Right hindlimb (tissue), 1 donor: ENCODE results near the gene TMEM106C.

ENCODE experiments used
- DNase-seq: peaks from one replicate; pipeline ENCODE4 v3.0.0-alpha.2; 2018

The TMEM106C gene

DNA sequence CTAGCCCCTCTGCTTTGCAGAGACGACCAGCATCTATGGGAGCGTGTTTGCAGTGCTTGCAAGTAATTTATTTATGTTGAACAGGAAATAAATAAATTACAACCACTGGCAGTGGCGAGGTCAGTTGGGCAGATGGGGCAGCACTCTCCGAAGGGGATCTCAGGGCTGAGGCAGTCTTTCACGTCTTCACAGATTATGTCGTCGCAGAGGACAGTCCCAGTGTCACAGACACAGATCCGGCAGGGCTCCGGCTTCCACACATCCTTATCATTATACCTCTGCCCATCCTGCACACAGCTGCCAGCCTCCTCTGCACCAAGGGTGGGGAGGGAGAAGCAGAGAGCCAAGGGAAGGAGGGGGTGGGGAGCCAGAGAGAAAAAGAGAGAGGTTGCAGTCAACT is 36.4 kb downstream of the TMEM106C start:
- DNase-seq: no peak

DNA sequence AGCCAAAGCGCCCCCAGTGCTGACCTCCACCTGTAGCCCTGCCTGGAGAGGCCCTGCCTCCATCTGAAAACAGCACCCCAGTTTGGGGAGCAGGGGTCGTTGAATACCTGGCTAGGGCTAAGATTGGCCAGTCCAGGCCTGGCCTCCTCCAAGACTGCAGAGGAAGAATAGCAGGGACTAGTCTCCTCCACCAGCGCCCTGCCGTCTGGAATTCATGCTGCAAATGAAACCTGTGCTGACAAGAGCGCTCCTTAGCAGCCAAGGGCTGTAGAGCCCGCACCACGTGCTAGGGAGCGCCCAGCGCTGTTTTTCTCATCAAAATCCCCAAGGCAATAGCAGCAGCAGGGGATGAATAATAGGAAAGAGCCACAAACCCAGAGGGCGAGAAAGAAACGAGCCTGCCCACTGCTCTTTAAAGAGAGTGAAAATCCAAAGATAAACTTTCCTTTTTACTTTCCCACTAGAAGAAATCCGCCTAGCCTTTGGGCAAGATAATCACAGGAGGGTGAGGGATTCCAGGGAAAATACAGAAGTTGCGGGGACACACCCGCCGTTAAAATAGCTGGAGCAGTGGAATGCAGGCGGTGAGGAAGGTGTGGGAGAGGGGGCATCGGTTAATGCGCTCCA is 37.6 kb downstream of the TMEM106C start:
- DNase-seq: peak; percentile 63

DNA sequence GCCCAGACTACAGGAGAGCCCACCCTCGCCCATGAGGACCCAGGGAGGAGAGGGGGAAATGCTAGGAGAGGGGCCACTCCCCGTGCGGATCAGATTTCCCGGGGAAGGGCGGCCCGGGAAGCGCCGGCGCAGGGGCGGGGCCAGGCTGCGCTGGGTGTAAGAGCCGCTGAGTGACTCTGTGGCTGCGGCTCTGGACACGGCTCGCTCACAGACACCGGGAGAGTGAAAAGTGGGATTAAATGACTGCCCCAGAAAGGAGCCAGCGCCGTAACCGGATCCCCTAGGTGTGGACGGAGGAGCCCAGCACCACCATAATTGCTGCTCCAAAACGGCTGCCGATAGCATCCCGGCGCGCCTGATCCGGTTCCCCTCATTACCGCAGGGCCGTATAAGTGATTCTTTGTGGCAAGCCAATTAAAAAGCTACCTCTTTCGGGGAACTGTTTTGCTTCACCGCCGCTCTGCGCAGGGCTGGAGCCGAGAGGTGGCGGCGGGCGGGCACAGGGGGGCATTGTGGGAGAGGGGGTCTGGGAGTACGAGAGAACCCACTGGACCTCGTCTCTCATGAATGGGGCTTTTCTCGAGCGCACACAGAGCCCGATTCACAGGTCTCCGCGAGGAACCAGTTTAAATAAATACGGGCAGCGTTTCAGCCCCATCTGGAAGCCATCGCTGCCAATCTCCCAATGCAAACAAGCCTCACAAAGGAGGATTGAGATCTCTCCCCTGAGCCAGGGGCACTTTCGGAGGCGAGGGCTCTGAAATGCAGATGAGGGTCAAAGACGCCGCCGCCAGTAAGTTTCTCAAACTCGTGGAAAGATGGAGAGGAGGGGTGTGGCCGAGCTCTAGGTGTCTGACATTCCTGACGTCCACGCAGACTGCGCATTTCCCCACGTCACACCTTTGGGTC is 38.4 kb downstream of the TMEM106C start:
- DNase-seq: peak; percentile 79

DNA sequence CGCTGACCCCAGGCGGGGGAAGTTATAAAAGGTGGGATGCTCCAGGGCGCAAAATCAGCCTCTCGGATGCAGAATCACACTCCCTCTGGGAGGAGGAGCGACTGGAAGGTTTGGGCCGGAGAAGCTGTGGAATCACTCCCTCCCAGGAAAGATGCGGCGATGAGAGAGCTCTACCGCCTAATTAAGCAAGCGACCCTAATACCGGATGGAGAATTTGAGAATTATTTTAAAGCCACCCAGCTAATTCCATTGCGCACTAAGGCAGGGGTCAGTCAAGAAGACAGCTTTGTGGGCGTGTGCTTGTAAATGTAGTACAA is 39.0 kb downstream of the TMEM106C start:
- no peak for DNase-seq

DNA sequence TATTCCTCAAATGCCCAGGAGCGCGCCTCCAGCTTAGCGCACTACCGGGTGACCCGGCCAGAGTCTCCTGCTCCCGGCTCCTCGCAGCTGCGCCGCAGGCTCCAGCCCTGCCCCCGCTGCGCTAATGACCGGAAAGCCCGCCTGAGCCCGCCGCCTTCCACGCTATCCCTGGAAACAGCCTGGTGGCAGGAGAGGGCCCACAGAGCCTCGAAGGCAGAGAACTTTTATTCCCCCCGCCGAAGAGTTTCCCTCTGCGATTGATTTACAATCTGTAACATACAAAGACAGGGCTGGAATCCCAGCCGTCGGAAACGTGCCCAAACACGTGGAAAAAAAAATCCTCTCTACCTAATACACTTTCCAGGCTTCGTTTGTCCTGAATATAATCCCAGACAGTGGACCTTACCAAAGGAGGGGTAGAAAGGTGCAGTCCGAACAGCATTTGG is 39.4 kb downstream of the TMEM106C start:
- peak; percentile 84 for DNase-seq

DNA sequence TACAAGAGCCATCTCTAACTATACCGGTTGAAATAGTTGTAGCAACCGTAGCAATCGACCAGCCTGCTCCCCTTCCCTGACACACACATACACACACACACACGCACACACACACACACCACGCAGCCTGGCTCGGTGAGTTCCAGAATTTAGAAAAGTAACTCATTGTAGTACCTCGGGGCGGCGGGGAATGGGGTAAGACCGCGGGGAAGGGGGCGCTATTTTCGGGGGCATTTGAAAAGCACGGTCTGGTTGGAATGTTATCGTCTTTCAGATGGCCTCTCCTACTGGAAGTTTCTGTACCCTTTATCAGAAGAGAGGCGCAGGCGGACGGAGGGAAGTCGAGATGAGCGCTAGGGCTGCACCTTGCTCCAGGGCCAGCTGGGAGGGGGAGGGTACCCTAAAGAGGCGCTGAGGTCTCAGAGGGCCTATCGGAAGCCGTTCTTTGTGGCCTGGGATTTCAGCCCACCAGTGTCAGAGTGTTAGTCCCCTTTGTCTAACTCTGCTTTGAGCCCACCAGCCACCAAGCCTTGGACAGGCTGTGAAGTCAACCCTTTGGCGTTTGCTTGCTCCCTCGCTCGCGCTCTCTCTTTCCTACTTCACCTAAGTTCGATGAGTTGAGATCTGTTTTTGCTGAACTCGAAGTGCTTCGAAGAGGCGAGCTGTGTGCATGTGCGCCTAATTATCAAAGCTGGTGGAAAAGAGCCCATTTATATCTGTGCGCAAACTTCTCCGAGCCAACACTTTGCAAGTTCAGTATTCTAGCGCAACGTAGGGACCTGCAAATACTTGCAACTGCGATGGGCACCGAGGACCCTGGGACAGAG is 40.0 kb downstream of the TMEM106C start:
- DNase-seq: no peak

DNA sequence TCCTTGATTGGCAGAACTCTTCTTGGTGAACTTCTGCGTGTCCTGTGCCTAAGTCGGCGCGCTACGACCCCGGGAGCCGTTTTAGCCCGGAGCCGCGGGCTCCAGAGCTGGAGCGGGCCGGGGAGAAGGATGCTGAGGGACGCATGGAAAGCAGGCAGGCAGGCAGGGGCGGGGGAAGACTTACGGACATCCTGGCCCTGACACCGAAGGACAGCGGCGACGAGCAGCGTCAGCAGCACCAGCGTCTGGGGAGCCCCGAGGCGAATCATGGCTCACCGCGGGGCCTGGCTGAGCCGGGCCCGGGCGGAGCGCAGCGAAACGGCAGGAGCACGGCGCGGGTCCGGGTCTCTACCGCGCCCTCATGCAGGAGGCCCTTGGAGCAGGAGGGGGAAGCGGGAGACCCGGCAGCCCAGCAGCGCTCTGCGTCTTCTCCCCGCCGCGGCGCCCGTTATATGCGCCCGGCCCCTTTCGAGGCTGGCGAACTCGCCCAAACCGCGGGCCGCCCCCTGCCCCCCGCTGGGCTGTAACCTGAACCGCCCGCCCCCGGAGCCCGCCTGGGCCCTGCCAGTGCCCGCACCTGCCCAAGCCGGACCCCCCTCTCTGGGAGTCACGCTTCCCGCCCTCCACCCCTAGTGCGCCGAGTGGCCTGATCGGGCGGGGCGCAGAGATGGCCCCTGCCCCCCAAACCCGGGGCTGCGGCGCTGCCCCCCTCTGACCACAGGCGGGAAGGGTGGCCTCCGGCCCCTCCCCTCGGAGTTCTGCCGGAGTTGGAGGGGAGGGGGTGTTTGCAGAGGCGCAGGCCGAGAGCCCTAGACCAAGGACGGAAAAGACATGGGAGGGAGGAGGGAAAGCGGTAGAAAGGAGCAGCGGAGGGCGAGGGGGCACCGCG is 40.9 kb downstream of the TMEM106C start, which contains the start of gene COL2A1:
COL2A1 (minus strand) TSS at position 424 of the 889 bp plus-strand sequence; CDS start at position 269, 155 bp downstream.
- DNase-seq: peak; percentile 81

DNA sequence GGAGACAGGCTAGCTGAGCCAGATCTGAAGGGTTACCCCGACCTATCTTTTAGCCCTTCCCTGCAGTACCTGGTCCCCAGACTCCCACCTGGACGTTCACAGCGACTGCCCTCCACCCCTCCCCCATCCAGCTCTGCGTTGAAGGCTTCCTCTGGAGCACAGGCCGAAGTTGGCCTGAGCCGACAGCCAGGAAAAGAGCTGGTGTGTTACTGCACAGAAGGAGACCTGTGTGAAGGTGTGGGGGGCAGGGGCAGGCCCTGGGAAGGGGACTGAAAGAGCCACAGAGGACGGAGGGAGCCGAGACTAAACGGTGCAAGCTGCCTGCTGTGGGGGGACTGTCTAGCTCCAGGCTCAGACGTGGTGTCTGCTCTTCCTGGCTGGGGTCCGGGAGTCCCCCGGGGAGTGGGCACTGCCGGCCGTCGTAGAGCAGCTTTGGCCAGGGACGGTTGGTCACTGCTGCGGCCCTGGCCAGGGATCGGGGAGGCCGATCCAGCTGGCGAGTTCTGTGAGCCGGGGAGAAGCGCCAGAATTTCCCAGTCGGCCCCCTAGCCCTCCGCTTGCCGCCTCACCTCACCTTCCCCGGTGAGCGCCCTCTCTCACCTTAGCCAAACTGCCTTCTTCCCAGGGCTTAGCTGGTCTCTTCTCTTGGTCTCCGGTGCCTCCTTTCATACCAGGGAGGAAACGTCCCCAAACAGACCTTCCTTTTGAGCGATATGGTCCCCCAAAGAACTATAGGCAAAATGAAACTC is 41.8 kb downstream of the TMEM106C start:
- peak; percentile 52 for DNase-seq

DNA sequence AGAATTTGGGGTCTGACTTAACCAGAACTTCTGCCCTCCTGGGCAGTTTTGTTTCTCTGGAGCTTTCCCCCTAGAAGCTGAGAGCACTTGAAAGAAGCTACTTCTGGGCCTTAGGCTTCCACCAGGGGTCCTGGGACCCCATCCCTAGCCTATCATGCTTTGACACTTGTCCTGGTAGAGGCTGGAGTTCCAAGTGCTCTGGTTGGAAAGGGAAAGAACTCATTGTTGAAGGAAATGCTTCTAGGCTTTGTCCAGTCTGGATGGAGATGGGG is 42.3 kb downstream of the TMEM106C start:
- DNase-seq: no peak

DNA sequence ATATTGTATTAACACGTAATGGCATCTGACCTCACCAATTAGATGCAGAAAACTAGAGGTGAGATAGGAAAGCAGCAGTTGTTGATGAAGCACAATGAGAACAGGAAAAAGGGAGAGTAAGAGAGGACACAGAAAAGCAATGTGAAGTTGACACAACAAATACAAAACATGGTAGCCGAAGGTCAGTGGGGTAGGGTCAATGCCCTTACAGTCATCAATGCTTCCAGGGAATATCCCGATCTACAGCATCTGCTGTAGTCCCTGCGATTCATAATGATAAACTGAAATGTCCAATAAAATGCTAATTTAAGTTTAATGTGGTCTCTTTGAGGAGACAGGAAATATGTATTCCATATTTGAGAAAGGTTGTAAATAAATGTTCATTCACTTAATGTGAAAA is 43.8 kb downstream of the TMEM106C start:
- no peak for DNase-seq

DNA sequence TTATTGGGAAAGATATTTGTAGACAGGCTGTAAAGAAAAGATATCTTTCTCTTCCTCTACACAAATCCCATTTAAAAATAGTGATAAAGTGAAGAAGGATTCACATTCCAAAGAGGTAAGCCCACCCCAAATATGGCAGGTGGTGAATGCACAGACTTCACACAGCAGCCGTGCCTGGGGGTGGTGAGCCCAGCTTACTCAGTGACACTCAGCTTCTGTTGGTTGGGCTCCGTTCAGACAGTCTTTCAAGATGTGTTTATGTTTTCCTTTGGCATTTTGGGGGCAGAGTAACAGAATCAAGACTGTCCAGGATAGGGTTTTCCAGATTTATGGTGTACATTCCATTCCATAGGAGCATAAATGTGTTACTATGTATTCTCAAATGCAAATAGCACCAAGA is 45.0 kb downstream of the TMEM106C start:
- no peak for DNase-seq

DNA sequence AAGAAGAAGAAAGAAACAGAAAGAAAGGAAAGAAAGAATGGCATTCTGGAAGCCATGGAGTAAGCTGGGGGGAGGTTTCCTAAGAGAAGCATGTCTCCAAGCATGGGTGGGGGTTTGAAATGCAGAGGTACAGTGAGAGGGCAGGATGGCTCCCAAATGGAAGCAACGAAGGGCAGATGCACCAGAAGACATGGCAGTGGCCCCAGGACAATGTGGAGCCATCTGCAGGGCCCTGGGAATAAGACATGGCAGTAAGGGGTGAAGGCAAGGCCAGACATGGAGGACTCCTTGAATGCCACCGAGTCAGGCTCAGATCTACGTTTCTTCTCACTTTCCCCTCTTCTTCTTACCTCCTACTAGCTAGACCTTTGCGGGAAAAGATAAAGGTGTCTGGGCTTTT is 45.6 kb downstream of the TMEM106C start:
- no peak for DNase-seq

DNA sequence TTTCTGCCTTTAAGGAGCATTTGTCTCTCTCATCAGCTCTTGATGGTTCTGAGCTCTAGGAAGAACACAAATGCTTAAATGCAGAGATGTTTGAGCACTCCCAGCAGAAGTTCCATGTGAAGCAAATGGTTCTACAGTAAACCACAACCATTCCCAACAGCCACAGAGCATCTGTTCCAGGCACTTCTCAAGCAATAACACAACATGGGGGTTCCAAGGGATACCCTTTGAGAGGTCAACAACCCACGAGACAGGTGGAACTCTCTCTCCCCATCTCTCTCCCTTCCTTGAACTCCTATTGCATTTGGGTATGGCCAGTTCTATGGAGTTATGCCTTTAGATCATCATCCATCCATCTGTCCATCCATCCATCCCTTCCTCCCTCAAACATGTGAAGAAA is 46.1 kb downstream of the TMEM106C start:
- DNase-seq: no peak

DNA sequence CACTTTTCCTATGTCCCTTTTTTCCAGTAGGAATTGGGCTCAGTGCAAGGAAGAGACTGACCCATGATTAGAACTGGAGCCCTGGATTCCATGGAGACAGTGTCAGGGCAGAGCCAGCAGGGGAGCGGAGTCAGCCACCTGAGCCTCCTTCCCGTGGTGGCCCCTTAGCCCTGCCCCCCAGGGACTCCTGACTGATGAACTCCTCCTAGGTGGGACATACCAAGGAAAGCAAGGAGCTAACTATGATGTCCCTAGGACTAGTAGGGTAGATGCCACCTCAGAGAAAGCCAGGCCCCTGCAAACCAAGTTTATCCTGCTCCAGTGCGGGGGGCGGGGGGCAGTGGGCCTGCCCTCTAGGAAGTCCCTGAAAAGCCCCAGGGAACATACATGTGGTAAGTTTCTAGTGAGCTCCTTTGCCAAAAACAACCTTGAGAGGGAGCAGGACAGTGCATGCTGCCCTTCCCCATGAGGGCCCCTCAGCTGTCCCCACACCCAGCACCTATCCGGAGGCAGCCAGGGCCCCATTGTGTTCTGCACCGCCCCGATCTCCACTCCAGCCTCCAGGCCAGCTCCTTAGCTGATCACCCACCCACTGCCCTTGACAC is 47.1 kb downstream of the TMEM106C start:
- DNase-seq: no peak

DNA sequence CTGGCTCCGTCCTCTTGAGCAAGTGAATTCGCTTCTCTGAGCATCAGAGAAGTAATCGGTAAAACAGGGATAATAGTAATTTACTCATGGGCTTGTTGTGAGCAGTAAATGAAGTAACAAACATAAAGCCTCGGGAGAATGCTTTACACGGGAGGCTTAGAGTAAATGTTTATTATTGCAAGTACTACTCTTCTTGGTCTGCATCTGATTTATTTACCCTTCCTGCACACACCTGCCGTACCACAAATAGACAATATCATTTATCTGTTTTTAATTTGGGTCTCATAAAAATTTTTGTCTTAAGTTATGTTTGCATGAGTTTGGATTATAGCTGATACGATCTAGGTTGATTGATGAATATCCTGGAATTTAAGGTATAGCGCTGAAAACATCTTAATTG is 48.7 kb downstream of the TMEM106C start:
- no peak for DNase-seq

DNA sequence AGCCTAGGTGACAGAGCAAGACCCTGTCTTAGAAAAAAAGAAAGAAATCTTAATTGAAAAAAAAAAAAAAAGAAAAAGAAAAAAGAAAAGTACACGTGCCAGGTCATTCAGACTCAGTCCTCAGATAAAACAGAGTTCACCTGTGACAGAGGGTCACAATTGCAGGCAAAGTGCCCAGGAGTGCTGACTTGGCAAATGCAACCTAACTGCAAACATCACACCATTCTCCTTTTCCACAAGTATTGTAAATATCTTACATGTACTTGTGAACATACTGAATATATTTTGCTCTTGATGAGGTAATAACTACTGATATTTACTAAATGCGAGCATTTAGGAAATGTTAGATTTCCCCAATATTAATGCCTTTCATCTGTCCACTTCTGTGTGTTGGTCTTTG is 49.9 kb downstream of the TMEM106C start:
- no peak for DNase-seq

DNA sequence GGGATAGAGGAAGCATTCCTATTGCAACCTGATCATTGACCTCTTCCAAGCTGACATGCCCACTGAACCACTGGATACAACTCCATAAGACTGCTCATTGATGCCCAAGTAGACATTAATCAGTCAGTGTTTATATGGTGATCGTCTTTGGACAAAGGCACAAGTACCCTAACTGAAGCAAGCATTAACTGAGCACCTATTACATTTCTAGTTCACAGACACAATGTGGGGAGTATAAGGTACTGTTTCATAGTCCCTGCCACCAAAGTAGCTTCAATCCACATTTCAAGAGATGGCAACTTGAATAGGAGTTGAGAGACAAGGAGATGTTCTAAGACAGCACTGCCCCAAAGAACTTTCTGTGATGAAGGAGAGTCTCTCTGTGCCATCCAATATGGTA is 51.7 kb downstream of the TMEM106C start:
- no peak for DNase-seq

DNA sequence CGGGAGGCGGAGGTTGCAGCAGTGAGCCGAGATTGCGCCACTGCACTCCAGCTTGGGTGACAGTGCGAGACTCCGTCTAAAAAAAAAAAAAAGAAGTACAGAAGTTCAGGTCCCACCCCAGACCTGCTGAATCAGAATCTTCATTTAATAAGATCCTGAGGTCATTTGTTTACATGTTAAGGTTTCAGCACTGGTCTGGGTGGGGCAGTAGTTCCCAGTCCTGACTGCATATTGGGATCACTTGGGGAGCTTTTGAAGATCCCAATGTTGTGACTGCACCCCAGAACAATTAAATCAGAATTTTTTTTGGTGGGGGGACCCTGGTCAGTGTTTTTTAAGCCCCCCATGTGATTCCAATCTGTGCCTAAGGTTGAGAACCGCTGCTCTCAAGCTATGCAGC is 52.6 kb downstream of the TMEM106C start:
- DNase-seq: no peak

DNA sequence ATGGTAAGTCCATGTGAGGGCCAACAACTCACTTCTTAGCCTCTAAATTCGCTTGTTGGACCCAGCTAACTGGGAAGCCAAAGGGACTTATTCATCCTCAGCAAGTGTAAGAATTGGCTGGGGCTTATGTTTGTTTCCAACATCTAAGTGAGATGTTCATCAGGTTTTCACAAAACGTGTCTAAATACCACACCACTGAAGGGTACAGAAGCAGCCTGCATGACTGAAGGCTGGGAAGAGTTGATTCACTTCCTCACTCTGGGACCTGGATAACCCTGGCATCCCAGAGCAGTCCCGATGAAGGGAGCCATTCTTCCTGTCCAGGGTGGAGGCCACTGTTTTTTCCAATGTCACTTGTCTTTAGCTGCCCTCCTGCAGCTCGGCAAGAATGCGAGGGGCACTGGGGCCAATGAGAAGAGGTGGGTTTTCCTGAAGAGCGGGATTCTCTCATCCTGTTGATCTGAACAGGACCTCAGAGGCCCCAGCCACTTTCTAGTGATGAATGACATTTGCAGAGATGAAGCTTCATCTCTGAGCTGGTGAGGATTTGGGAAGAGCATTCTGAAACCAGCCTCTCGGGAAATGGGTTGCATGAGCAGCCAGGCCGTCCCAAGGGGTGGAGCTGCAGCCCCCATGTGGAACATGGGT is 53.1 kb downstream of the TMEM106C start:
- no peak for DNase-seq

DNA sequence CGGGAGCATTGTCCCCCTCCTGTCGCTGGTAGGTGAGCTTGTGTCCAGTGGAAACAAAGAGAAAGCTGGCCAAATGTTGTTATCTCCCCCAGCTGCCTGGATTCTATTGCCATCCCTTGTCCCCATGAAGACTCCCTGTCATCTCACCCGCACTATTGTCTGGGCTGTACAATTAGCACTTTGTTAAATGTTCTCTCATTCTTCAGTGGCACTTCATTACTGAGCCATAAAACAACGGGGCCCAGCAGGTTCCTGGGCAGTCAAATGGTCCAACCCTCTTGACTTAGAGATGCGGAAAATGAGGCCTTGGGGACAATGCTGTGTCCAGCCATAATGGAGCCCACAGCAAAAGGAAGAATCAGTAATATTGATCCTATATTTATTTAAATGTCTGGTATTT is 54.1 kb downstream of the TMEM106C start:
- DNase-seq: no peak
